ENCODE measurements around the gene CCDC12.

GRCh38 chr3:47000198-47000815 lies 23.8 kb upstream of the CCDC12 start:
- TF ChIP-seq EZH2 (IDR thresholded peaks at IDR 0.05; ENCODE audit: insufficient read depth, poor library complexity, severe bottlenecking) (no peak), EZH2phosphoT487 (IDR thresholded peaks at IDR 0.05; ENCODE audit: insufficient read depth, low read depth) (no peak)

Data from GM23248 (cell line).